Activated T-helper 1 cell treated with anti-CD3 and anti-CD28 coated beads, Interleukin-12 subunit alpha, Interleukin-12 subunit beta, Interleukin-2, Interleukin-4 antibody, amounts not matched to agents 30 ng/mL and 10 ng/mL and 1 ng/mL, durations not matched to agents 14 hours and 24 hours and 36 hours (primary cell): Measurements from ENCODE around the gene RPL36A. TPM values are rescaled to one million over a fixed set of nuclear protein-coding genes. Genes with fewer than 3 reads are reported as not detected.
A peak's percentile ranks its signal among the peaks of the same experiment; 100 is the strongest.

ENCODE experiments used
- DNase-seq: peaks from one replicate; pipeline ENCODE4 v3.0.0; 2021; ENCODE audit warnings: low spot score
- H3K27ac Mint-ChIP-seq: one replicate; pipeline ENCODE4 v1.8.0; 2021; ENCODE audit warnings: mild to moderate bottlenecking, mixed read lengths
- H3K27me3 Mint-ChIP-seq: one replicate; pipeline ENCODE4 v1.8.0; 2022; ENCODE audit warnings: mild to moderate bottlenecking, moderate library complexity, mixed read lengths; ENCODE audit not compliant: insufficient read depth
- H3K36me3 Mint-ChIP-seq: one replicate; pipeline ENCODE4 v1.8.0; 2021; ENCODE audit warnings: low read depth, mixed read lengths
- H3K4me1 Mint-ChIP-seq: one replicate; pipeline ENCODE4 v1.8.0; 2021; ENCODE audit warnings: low read depth, mixed read lengths
- H3K4me3 Mint-ChIP-seq: one replicate; pipeline ENCODE4 v1.8.0; 2021; ENCODE audit warnings: mild to moderate bottlenecking, moderate library complexity, mixed read lengths
- H3K9me3 Mint-ChIP-seq: one replicate; pipeline ENCODE4 v1.8.0; 2021; ENCODE audit warnings: mixed read lengths
- intact Hi-C: fragments of 100-400 bp; cut with micrococcal nuclease; formaldehyde crosslinking; loops from one replicate; pipeline ENCODE4 v1.15.1; 2024
- total RNA-seq: library from RNA; stranded (reverse); gene quantifications from 2 replicates; pipeline ENCODE4 v1.2.3, GENCODE V29; 2022

The RPL36A gene
- total RNA-seq, 1 donor from 2014 or later, result 269 TPM

- H3K27me3 Mint-ChIP-seq, result peaks cover 2% of the 10 kb centered on the region
- H3K36me3 Mint-ChIP-seq, result no peaks in the 10 kb centered on the region
- H3K4me1 Mint-ChIP-seq, result no peaks in the 10 kb centered on the region
- no peaks in the 10 kb centered on the region for H3K9me3 Mint-ChIP-seq
- no peak overlapping the region for H3K4me3 Mint-ChIP-seq
- intact Hi-C loops, result no loop called here
- H3K27ac Mint-ChIP-seq, result no peak overlapping the region
- DNase-seq, result no peak
Observed at GRCh38 chrX:101370888-101371504, 19.8 kb upstream of the RPL36A start.

GRCh38 chrX:101377547-101377946, 13.3 kb upstream of the RPL36A start:
- Mint-ChIP-seq H3K27ac (no peak overlapping the region), H3K4me3 (no peak overlapping the region), H3K9me3 (no peaks in the 10 kb centered on the region), H3K4me1 (no peaks in the 10 kb centered on the region), H3K27me3 (no peaks in the 10 kb centered on the region), H3K36me3 (no peaks in the 10 kb centered on the region)
- intact Hi-C loops, result no loop called here
- DNase-seq, result no peak

GRCh38 chrX:101383679-101384205, 7.1 kb upstream of the RPL36A start:
- Mint-ChIP-seq H3K27ac (no peak overlapping the region), H3K9me3 (no peaks in the 10 kb centered on the region), H3K36me3 (no peaks in the 10 kb centered on the region), H3K4me3 (no peak overlapping the region), H3K27me3 (peaks cover 6% of the 10 kb centered on the region), H3K4me1 (peaks cover 4% of the 10 kb centered on the region)
- intact Hi-C loops, result no loop called here
- no peak for DNase-seq

GRCh38 chrX:101385026-101385684, 5.7 kb upstream of the RPL36A start:
- Mint-ChIP-seq H3K9me3 (no peaks in the 10 kb centered on the region), H3K4me3 (no peak overlapping the region), H3K27ac (no peak overlapping the region), H3K36me3 (no peaks in the 10 kb centered on the region), H3K27me3 (peaks cover 6% of the 10 kb centered on the region), H3K4me1 (peaks cover 4% of the 10 kb centered on the region)
- DNase-seq, result no peak
- intact Hi-C loops, result no loop called here

GRCh38 chrX:101385795-101386541, 4.8 kb upstream of the RPL36A start, which contains the start of gene BTK:
TSS of gene BTK (minus strand) at chrX:101386191. CDS start at chrX:101375284, 10,907 bp downstream.
- intact Hi-C loops, result no loop called here
- no peak within 1 kb of the TSS for H3K4me3 Mint-ChIP-seq
- H3K36me3 Mint-ChIP-seq, result peaks cover 2% of the 10 kb centered on the region
- no peaks in the 10 kb centered on the region for H3K9me3 Mint-ChIP-seq
- no peak within 1 kb of the TSS for H3K27ac Mint-ChIP-seq
- DNase-seq, result no peak
- H3K4me1 Mint-ChIP-seq, result peaks cover 4% of the 10 kb centered on the region
- peaks cover 6% of the 10 kb centered on the region for H3K27me3 Mint-ChIP-seq

- H3K9me3 Mint-ChIP-seq, result no peaks in the 10 kb centered on the region
Observed at GRCh38 chrX:101386542-101386885, 4.3 kb upstream of the RPL36A start.

GRCh38 chrX:101388604-101389003, 2.2 kb upstream of the RPL36A start:
- intact Hi-C loops, result no loop called here
- Mint-ChIP-seq H3K27me3 (peaks cover 5% of the 10 kb centered on the region), H3K36me3 (peaks cover 26% of the 10 kb centered on the region), H3K4me3 (no peak overlapping the region), H3K27ac (no peak overlapping the region), H3K9me3 (no peaks in the 10 kb centered on the region), H3K4me1 (peaks cover 2% of the 10 kb centered on the region)
- DNase-seq, result no peak

More at GRCh38 chrX:101386542-101386885, 4.3 kb upstream of the RPL36A start:
- Mint-ChIP-seq H3K4me3 (no peak overlapping the region), H3K36me3 (peaks cover 7% of the 10 kb centered on the region), H3K4me1 (peaks cover 4% of the 10 kb centered on the region), H3K27ac (no peak overlapping the region), H3K27me3 (peaks cover 6% of the 10 kb centered on the region)
- DNase-seq, result no peak
- intact Hi-C loops, result no loop called here

GRCh38 chrX:101391831-101392230, 1.0 kb downstream of the RPL36A start:
- DNase-seq, result no peak
- H3K4me3 Mint-ChIP-seq, result peak overlapping the region; percentile 98
- no peaks in the 10 kb centered on the region for H3K9me3 Mint-ChIP-seq
- H3K27ac Mint-ChIP-seq, result peak overlapping the region; percentile 94
- H3K4me1 Mint-ChIP-seq, result peaks cover 8% of the 10 kb centered on the region
- H3K27me3 Mint-ChIP-seq, result peaks cover 2% of the 10 kb centered on the region
- H3K36me3 Mint-ChIP-seq, result peaks cover 38% of the 10 kb centered on the region
- intact Hi-C loops, result loop anchor here (2.0 to 5.0 kb wide), 2 partner anchors 295 to 341 kb away; partner anchors contain the start of gene CENPI

GRCh38 chrX:101393530-101394305, 2.9 kb downstream of the RPL36A start:
- H3K36me3 Mint-ChIP-seq, result peaks cover 38% of the 10 kb centered on the region

GRCh38 chrX:101394372-101394771, 3.6 kb downstream of the RPL36A start:
- no peak for DNase-seq
- Mint-ChIP-seq H3K9me3 (no peaks in the 10 kb centered on the region), H3K4me1 (peaks cover 8% of the 10 kb centered on the region), H3K27ac (no peak overlapping the region), H3K36me3 (peaks cover 38% of the 10 kb centered on the region), H3K27me3 (no peaks in the 10 kb centered on the region), H3K4me3 (no peak overlapping the region)
- intact Hi-C loops, result loop anchor here (5.0 kb wide), 1 partner anchor 297 kb away; the partner anchor contains the start of gene CENPI

More at GRCh38 chrX:101393530-101394305, 2.9 kb downstream of the RPL36A start:
- Mint-ChIP-seq H3K4me3 (peak overlapping the region; percentile 98), H3K27me3 (no peaks in the 10 kb centered on the region), H3K9me3 (no peaks in the 10 kb centered on the region), H3K27ac (peak overlapping the region; percentile 70), H3K4me1 (peaks cover 8% of the 10 kb centered on the region)
- intact Hi-C loops, result loop anchor here (5.0 kb wide), 1 partner anchor 296 kb away; the partner anchor contains the start of gene CENPI
- no peak for DNase-seq

- intact Hi-C loops, result no loop called here
- H3K27me3 Mint-ChIP-seq, result no peaks in the 10 kb centered on the region
- peaks cover 8% of the 10 kb centered on the region for H3K4me1 Mint-ChIP-seq
- no peaks in the 10 kb centered on the region for H3K9me3 Mint-ChIP-seq
- peaks cover 45% of the 10 kb centered on the region for H3K36me3 Mint-ChIP-seq
- peak overlapping the region; percentile 34 for H3K27ac Mint-ChIP-seq
- no peak overlapping the region for H3K4me3 Mint-ChIP-seq
- no peak for DNase-seq
Observed at GRCh38 chrX:101395789-101396188, 5.0 kb downstream of the RPL36A start.

GRCh38 chrX:101397779-101398178, 7.0 kb downstream of the RPL36A start:
- Mint-ChIP-seq H3K27ac (no peak overlapping the region), H3K9me3 (no peaks in the 10 kb centered on the region), H3K4me1 (peaks cover 8% of the 10 kb centered on the region), H3K27me3 (no peaks in the 10 kb centered on the region), H3K4me3 (no peak overlapping the region), H3K36me3 (peaks cover 31% of the 10 kb centered on the region)
- no peak for DNase-seq
- intact Hi-C loops, result no loop called here
